OCI-M2 (cell line): ENCODE data around the gene CEP295NL.
"Not testable (repeated sequence)": the region's sequence is repeated elsewhere in the genome, so short reads cannot be mapped to it uniquely, and the experiment has no call there.

ENCODE experiments used
- DNase-seq: peaks from one replicate; lab custom pipeline; 2025; ENCODE audit not compliant: unreplicated experiment; lab: John Stamatoyannopoulos, UW

Gene CEP295NL

DNA sequence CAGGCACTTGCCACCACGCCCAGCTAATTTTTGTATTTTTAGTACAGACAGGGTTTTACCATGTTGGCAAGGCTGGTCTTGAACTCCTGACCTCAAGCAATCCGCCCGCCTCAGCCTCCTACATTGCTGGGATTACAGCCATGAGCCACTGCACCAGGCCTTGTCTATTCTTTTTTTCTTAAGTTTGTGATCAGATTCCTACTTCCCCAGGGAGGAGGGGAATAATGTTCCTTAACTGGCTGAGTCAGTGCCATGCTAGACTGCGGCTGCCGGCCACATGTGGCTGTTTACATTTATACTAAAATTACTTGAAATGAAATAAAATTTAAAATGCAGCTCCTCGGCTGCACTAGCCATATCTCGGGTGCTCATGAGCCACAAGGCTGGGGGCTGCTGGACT, 34.6 kb downstream of the CEP295NL start:
- no peak for DNase-seq

DNA sequence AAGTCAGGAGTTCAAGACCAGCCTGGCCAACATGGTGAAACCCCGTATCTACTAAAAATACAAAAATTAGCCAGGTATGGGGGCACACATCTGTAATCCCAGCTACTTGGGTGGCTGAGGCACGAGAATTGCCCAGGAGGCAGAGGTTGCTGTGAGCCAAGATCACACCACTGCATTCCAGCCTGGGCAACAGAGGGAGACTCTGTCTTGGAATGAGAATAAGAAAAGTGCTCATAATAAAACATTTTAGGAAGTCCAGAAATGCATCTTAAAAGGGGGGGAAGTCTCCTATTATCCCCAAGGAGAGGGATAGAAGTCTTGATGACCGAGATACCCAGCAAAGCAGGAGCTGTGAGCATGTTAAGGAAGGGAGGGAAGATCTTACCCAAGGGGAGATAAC, 36.0 kb downstream of the CEP295NL start:
- DNase-seq: not testable (repeated sequence)

DNA sequence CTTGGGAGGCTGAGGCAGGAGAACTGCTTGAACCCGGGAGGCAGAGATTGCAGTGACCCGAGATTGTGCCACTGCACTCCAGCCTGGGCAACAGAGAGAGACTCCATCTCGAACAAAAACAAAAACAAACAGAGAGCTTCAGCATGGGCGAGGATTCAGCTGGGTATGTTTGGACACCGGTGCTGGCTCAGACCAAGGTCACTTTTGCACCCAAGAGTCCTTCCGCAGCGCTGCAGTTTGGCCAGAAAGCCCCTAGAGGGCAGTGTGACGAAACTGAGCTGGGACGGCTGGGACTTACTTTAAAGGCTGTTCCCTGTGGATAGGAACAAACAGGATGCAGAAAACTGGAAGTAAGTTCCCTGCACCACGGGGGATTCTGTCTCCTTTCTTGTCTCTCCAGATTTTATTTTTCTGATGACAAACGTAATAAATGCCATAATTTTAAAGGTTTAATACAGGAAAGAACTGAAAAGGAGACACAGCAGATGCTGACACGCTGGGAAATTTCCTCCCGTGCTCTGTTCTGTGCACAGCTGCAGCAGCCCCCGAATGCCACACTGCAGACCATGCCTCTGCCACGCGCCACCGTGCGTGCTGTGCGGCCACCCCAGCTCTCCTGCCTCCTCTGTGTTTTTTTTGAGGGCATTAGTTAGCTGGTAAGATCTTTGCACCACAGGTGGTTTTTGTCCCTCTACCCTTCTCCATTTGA, 37.2 kb downstream of the CEP295NL start:
- peak; percentile 52 for DNase-seq

DNA sequence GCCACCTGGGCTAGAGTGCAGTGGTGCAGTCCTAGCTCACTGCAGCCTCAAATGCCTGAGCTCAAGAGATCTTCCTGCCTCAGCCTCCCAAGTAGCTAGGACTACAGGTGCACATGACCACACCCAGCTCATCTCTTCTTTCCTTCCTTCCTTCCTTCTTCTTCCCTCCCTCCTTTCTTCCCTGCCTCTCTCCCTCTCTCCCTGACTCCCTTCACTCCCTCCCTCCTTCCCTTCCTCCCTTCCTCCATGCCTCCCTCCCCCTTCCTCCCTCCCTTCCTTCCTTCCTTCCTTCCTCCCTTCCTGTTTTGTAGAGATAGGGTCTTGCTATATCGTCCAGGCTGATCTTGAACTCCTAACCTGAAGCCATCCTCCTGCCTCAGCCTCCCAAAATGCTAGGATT, 38.9 kb downstream of the CEP295NL start:
- no peak for DNase-seq

DNA sequence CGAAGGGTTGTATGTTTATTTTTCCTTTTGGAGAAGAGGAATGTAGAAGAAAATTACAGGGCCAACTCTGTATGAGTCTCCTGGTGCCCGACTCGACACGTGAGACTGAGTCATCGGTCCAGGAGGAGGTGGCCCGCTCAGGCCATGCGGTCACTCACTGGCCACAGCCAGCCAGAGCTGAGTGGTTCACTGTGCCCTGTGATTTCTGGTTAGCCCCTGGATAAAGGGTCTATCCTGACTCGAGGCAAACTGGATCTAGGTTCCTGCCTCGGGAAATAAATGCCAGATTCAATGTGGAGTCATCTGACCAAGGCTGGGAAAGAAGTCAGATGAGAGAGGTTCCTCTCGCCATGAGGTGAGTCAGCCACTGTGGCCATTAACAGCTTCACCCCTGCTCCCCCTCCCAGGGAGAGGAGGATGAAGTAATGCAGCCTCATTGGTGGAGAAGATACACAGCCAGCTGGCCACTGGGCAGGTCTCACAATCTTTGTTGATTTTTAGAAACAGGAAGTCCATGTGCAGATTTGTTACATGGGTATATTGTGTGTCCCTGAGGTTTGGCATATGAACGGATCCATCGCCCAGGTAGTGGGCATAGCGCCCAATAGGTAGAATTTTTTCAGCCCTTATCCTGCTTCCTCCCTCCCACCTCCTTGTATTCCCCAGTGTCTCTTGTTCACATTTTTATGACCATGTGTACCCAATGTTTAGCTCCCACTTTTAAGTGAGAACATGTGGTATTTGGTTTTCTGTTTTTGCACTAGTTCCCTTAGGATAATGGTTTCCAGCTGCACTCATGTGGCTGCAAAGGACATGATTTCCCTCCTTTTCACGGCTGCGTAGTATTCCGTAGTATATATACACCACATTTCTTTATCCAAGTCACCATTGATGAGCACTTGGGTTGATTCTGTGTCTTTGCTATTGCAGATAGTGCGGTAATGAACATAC, 40.7 kb downstream of the CEP295NL start:
- no peak for DNase-seq

DNA sequence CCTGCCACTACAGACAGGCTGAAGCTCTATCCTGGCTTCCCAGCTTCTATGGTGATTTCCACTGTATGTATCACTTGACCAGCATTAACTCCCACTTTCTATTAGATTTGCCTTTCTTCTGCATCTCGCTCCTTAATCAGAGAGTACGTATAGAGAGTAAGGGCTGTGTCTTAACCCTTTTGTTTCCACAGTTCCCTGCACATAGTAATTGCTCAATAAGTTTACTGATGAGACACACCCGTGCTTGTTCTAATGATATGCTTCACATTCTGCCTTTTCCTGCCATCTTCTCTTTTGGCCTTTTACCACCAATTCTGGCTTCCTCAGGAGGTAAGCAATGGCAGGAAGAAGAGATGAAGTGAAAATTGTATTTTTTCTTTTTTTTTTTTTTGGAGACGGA, 41.8 kb downstream of the CEP295NL start:
- no peak for DNase-seq

DNA sequence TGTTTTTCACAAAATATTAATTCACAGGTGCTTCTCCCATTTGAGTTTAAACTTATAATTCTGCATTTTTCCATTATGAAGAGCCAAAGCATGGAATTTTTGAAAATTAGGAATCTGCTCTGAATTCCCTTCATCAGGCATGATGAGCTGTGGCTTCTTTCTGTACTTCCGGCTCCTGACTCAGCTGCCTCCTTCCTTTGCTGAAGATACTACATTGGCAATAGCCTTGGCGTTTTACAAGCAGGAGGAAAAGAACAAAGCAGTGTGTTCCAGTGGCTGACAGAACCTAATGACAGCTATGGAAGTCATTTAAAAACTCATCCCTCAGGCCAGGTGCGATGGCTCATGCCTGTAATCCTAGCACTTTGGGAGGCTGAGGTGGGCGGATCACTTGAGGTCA, 44.0 kb downstream of the CEP295NL start:
- no peak for DNase-seq

DNA sequence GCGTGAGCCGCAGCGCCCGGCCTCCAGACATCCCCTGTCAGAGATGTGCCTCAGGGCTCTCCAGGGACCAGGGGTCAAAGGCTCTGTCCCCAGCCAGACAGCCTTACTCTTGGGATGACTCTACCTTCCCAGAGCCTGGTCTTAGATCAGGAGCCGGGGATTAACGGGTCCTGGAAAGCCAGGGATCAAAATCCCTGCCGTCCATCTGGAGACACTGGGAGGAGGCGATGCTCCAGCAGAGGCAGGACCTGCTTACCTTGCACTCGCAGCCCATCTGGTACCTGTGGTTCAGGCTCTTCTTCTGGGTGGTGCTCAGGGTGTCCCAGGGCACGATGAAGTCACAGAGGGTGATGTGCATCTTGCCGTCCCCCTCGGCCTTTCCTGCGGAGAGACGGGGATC, 45.7 kb downstream of the CEP295NL start:
- no peak for DNase-seq

DNA sequence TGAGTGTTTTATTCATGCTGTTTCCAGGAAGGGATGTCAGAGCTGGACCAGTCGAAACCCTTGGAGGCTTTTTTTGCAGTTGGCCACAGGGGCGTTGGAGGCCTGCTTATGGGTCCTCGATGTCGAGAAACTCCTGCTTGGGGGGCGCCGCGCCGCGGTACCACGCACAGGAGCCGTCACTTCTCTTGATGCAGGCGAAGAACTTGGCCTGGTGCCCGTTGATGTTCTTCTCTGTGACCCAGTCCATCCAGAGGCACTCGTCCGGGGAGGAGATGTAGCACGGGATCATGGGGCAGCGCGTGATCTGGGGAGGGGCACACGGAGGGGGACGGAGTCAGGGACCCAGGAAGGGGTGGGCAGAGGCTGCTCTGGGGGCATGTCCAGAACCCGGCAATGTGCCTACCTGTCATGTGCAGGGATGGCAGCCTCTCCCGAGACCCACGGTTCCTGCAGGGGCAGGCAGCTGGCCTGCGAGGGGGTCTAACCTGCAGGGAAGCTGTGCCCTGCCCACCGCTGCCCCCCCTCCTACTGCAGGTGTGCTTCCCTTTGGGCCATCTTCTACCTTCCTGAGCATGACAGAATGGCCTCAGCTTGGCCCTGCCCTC, 47.3 kb downstream of the CEP295NL start:
- DNase-seq: no peak

DNA sequence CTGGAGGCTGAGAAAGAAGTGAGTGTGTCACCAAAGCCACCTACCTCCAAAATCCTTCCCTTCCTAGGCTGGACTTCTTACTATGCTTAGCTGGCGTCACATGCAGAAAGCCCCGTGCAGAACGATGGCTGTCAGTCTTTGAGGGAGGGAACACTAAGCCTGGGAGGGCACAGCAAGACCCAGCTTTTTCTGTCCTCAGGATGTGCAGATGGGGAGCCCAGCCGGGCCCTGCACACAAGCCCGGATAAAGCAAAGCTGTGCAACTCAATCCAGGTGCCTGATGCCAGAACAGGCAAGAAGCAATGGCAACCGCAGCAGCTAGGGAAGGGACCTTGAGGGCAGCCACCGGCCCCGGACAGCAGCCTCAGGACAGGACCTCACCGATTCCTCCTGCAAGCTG, 48.5 kb downstream of the CEP295NL start:
- DNase-seq: no peak

DNA sequence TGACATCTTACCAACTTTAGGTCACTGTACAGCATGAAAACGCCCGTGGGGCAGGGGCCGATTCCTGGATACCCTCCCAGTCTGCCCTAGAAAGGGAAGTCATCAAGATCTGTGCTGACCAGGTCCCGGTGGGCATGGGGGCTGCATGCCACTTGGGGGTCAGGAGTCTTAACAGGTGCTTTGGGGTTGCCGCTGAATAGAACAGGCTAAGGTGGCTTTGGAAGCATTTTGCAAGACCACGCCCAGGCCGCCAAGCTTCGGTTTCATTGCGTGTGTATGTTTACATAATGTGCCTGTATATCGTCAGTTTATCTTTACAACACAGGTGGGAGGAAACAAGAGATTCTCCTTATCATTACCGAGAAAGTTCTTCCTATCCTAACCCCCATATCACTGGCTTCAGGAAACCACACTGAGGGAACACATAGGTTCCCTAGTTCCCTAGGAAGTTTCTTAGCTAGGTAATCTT, 49.0 kb downstream of the CEP295NL start:
- DNase-seq: no peak

DNA sequence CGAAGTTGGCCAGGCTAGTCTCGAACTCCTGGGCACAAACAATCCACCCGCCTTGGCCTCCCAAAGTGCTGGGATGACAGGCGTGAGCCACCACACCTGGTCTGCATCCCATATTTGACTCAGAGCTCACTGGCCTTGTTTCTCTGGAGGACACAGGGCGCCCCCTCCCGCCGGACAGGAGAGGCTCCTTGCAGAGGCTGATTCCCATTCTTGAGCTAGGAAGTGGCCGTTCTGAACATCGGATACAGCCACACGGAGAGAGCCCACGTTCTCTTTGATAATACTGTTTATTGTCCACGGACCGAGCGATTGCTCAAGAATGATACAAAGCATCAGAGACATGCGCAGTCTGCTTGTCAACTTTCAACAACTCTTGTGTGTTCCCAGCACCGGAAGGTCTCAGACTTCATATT, 50.3 kb downstream of the CEP295NL start:
- no peak for DNase-seq

DNA sequence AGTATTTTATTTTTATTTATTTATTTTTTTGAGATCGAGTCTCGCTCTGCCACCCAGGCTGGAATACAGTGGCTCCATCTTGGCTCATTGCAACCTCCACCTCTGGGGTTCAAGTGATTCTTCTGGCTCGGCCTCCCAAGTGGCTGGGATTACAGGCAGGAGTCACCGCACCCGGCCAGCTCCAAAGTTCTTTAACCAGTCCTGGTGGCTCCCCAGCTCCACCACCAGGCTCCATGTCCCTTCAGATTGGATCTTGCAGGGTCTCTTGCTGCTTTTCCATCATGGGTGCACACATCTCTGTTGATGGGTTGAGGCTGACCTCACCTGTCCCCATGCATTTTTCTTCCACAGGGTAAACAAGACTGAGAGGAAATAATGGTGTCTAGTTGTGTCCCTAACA, 54.0 kb downstream of the CEP295NL start:
- no peak for DNase-seq

DNA sequence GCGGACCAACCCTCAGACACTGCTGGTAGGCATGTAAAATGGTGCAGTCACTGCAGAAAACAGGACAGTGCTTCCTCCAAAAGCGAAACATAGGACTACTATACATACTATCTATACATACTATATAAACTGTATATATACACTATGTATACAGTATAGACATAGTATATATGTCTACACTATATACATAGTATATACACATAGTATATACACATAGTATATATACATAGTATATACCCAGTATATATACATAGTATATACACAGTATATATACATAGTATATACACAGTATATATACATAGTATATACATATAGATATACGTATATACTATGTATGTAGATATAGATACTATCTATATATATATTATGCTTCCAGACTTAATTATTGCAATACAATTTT, 55.9 kb downstream of the CEP295NL start:
- no peak for DNase-seq

DNA sequence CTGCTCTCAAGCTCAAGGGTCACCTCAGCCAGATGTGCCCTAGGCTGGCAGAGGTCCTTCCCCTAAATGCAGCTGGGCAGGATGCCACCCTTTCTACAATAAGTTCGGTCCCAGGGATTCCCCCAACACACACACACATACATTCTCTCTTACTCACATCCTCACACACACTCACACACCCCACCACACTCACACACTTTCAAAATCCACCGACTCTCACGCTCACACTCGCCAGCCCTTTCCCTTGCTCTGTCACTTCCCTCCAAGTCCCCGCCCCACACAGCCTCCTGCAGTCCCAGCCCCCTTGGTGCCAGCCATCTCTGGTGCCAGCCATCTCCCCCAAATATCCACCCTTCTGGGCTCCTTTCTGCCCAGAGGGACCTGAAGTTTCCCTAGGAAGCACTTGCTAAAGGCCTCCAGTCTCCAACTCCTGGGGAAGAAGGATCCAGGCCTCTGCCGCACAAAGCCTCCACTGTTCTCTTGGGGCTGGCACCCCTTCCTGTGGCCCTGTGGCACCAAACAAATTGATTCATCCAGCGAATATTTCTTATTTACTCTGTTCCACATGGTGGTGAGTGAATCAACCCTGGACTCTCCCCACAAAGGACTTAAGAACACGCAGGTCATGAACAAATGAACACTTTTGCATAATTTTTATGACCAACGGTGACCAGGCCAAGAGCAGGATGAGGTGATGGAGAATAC, 58.5 kb downstream of the CEP295NL start:
- no peak for DNase-seq

DNA sequence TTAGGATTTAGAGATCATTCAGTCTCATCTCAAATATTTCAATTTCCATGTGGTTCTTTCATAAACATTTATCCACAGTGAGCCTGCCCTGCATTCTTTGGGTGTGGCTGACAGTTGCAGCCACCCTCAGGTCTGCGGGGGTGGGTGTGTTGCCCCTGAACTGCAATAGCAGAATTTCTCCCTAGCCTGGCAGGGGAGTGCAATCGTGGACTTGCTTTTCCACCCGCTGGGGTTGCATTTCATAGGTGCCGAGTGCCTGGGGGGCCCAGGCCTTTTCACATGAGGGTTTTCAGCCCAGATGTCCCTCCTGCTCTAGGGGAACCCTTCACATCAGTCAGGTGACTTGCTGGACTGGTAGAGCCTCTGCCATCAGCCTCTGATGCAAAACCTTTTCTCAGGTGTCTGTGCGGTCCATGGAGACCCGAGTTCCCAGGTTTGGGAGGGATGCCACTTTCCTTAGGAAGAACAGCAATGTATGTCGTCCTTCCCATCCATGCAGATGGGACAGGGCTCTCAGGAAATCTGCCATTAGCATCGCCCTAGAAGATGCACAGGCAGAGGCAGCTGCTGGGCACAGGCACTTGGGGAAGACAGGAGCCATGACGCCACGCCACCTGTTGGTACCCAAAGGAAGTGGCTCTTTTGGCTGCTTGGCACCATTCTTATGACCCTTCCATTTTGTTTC, 60.0 kb downstream of the CEP295NL start:
- DNase-seq: no peak

DNA sequence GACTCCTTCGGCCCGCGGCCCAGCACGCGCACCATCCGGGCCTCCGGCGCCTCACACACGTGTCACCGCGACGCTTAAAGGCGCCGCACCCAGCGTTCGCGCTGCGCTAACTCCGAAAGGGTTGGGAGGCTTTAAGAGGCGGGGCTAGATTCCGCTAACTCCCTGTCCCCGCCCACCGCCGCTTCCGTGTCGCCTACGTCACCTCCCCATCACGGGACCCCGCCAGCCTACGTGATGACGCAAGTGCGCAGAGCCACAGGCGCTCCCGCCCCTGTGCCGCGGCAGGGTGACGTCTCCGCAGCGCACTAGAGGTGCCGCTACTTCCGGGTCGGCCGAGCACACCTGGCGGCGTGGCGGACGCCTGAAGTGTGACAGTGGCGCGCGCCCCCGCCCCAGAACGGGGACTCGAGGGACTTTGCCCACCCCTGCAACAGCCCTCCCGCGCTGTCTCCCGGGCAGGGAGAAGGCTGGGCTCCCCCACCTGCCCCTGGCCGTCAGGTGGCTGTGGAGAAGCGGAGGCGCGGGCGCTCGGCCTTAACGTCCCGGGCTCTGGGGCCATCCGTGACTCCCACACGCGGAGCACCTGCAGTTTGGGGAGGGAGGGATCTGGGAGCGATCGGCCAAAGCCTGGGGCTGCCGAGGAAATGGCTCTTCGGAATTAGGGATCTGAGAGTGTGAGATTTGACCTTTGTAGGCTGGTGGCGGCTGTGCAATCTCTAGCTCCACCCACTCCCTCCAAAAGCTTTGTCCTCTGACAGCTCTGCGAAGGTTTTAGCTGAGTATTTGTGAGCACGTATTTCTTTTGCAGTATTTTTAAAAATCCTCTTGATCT, 62.0 kb downstream of the CEP295NL start, which contains the start of gene USP36:
TSS of gene USP36 (minus strand) at position 35 of the 832 bp plus-strand sequence. CDS start 4,451 bp downstream, outside the sequence.
- peak; percentile 65 for DNase-seq
